Measurements from ENCODE around the gene RNU1-4.
"Not testable (repeated sequence)": the region's sequence is repeated elsewhere in the genome, so short reads cannot be mapped to it uniquely, and the experiment has no call there.

Gene RNU1-4

DNA sequence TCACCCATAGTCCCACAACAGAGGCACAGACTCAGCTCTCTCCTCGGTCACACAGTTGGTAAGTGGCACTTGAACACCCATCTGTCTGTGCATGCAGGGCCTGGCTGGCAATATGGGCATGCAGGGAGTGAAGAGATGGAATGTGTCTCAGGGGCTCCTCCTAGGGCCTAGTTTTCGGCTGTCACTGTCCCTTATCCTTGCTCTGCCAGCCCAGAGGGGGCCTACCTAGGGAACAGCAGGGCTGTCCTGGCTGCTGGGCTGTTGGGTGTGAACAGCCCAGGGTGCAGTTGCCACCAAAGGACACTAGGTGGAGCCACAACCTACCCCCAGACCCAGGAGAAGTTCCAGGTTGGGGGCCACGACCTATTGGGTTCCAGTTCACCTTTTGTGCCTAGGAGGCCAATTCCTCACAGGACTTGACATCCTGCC lies 30.6 kb upstream of the RNU1-4 start:
- not testable (repeated sequence) for DNase-seq

DNA sequence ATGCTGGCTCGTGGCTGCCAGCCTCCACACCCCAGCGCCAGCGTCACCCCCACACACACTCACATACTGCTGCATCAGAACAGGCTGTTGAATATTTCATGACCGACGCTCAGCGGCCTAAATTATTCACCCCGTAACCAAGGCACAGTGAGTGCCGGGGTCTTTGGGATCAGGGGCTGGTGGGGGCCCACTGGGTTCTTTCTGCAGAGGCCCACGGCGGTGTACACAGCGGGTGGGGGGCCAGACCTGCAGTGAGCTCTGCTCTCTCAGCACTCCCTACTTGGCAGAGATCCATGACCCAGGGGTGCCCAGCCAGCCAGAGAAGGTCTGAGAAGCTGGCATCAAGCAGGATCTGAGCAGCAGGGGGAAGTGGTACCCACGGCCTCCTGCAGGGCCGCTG lies 29.7 kb upstream of the RNU1-4 start:
- DNase-seq, result not testable (repeated sequence)

DNA sequence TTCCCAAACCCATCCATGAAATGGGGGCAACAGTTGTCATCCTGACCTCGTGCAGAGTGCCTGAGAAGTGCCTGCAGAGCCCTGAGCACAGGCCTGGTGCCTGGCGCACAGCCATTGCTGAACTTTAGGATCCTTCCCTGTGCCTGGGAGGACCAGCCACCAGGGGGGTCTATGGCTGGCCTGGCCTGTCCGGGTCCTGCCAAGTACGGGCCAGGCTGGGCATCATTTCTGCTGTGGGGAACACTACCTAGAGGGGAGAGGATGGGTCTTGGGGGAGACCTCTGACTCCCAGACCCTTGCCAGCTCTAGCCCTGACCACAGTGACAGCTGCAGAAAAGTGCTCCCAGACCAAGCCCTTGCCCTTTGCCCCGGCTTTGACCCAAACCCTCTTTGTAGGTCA lies 28.2 kb upstream of the RNU1-4 start:
- not testable (repeated sequence) for DNase-seq

DNA sequence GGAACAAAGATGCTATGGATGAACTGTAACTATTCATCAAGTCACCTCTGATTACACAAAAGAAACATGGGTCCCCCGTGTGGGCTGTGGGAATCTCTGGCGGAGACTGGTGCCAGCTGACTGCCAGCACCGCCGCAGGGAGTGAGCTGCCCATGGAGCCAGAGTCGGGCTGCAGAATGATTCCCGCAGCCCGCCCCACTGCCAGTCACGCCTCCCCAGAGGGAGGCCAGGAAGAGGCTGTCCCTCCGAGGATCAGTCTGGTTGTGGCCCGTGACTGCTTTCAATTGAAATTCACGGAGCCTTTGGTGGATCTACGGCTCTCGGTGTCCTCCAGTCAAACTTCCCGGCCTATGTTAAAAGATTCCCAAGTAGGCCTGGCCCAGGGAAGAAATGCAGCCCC lies 27.7 kb upstream of the RNU1-4 start:
- not testable (repeated sequence) for DNase-seq

DNA sequence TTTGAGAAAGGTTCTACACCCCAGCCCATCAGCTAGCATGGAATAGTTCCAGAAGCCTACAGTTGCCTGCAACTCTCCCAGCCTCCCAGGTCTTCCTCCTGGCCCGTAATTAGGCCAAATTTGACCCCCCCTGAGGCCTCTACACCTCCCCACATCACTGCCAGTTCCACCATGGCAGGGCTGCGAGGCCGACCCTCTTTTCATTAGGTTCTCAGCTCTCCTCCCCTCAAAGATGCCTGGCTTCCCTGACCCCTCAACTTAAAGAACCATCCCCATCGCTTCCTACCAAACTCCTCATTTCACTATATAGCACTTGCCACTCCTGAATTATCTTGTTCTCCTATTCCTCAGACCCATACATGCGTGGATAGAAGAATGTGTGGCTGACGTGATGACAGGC lies 27.3 kb upstream of the RNU1-4 start:
- not testable (repeated sequence) for DNase-seq

DNA sequence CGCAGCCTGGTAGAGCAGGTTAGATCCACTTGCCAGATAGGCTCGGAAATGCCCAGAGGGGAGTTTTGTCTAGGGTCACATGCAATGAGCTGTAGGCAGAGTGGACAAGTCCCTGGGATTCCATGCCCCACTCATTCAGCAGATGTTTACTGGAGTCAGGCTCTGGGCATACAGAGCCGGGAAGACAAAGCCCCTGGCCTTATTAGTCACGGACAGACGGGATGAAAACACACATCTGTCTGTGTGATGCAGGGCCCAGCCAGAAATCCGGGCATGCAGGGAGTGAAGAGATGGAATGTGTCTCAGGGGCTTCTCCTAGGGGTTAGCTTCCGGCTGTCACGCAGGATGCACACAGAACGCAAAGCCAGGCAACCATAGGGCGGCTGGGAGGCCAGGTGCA lies 26.8 kb upstream of the RNU1-4 start:
- not testable (repeated sequence) for DNase-seq

DNA sequence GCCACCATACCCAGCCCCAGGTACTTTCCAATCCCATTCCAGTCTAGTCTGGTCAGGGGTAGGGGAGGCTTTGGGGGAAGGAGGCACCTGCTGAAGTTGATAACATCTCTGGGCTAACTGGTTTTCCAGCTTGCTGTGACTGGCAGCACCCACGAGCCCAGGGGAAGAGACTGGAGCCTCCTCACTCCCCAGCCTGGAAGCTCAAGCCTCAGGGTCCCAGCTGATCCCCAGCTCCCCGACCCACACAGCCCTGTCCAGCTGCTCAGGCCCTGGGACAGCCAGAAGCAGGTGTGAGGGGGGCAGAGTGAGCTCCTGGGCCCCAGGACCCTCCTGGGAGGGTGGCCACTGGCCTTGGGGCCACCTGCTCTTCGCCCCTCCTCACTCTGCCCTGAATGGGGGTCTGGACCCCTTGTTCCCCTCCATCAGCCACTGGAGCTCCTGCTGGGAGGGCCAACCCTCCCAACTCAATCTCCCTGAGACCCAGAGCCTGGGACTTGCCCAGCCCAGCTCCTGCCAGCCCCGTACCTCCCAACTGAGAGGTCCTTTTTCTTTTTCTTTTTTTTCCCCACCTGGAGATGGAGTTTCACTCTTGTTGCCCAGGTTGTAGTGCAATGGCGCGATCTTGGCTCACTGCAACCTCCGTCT lies 23.5 kb upstream of the RNU1-4 start:
- no peak for DNase-seq

DNA sequence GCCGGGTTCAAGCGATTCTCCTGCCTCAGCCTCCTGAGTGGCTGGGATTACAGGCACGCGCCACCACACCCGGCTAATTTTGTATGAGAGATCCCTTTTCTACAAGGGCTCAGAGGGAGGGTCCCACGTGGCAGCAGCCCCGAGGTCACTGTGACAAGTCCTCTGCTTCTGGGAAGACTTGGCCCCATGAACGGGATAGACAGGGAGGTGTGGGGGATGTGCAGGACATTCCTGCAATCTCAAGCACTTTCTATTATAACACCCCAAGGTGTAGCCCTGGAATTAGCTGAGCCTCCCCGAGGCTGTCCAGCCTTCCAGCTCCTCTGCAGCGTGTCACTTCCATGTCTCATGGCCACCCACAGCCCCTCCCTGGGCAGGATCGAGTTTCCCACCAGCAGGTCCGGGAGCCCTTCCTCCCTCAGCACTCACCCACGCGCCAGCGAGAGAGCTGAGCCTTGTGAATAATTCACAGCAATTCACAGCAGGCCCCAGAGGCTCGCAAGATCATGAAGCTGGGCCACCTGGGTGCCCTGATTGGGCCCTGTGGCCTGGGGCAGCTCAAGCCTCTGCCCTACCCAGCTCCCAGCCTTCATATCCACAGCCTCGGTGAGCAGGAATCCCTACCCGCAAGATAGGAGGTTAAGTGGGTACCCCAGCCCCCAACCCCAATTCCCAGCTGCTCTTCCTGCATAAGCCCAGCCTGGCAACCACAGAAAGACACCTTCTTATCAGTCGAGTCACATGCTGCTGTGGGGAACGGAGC lies 22.8 kb upstream of the RNU1-4 start:
- DNase-seq, result no peak

DNA sequence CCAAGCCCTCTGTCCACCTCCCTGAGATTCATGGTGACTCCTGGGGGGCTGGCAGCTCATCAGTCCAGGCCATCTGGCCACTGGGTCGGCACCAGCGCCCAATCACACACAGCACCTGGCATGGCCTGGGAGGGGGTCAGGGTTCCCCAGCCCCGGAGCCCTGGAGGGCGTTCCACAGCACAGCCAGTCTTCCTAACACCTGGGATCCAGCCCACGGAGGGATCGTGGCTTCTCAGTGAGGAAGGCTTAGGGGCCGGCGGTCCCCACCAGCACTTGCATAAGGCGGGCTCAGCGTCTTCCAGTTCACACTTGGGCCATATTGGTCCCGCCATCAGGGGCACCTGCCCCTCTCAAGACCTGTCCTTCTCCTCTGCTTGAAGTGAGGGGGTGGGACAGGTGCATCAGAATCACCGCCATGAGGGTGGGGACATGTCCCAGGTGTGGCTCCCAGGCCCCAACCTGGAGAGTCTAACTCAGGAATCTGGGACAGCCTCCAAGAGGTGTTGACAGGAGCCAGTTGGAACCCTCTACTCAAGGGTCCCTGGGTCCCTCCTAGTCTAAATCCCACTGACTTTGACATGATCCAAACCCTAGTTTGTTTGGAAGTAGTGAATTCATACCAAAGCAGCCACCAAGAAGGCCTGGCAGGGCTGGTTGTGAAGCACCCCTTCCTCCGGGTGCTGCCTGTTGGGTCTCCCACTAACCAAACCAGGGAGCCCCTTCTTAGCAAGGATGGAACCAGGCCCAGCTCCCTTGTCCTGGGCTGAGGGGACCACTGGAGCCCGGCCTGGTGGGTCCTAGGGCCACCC lies 22.0 kb upstream of the RNU1-4 start:
- DNase-seq, result not testable (repeated sequence)

DNA sequence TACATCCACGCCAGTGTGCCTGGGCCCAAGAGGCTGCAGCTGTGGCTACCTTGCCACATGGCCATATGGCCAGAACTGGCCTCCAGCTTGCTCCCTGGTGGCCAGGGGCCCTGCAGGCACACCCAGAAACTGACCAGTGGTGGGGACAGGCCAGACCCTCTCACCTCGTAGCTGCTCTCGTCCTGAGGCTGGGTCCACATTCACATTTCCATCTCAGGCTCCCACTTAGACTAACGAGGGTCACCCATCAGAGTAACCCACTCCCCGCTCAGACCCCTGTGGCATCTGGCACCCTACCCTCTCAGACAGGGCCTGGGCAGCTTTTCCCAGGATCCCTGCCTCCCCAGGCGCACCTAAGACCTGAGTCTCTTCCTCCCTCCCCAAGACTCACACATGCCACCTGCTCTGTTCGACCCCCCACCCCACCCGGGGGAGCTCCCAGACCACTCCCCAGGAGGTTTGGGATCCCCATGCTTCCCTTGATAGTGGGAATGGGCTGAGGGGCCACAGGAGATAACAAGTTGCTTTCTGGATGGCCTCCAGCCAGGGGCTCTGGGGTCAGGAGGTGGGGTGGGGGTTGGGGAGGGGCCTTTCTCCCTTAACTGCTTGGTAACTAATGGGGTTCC lies 21.3 kb upstream of the RNU1-4 start:
- DNase-seq, result no peak

DNA sequence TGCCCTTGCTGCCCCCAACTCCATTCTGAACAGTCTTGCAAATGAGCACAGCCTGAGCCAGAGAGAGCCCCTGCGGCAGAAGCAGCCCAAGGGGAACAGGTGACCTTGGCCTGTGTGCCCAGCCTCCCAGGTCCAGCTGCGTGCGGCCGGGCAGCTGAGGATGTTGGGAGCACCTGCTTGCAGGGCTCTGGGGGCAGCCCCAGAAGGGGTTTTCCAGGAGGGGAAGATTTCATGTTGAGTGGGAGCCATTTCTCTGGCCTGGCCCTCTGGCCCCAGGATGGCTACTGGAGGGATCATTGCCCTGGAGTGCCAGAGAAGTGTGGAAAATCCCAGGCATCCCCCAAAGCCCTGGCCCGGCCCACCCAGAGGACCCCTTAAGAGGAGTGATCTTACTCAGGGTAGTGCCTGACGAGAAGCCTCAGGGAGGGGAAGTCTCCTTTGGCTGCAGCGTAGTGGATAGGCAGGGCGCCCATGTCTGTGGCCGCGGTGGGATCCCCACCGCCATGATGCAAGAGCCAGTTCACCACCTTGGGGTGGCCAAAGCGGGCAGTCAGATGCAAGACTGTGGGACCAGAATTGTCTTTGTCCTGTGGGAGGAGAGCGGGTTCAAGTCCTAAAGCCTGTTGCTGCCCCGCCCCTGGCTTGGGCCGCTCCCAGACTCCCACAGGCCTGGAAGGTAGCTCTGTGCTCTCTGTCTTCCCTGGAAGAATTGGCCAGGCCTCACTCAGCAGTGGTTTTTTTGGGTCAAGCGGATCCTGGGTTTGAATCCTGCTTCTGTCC lies 20.6 kb upstream of the RNU1-4 start:
- no peak for DNase-seq

DNA sequence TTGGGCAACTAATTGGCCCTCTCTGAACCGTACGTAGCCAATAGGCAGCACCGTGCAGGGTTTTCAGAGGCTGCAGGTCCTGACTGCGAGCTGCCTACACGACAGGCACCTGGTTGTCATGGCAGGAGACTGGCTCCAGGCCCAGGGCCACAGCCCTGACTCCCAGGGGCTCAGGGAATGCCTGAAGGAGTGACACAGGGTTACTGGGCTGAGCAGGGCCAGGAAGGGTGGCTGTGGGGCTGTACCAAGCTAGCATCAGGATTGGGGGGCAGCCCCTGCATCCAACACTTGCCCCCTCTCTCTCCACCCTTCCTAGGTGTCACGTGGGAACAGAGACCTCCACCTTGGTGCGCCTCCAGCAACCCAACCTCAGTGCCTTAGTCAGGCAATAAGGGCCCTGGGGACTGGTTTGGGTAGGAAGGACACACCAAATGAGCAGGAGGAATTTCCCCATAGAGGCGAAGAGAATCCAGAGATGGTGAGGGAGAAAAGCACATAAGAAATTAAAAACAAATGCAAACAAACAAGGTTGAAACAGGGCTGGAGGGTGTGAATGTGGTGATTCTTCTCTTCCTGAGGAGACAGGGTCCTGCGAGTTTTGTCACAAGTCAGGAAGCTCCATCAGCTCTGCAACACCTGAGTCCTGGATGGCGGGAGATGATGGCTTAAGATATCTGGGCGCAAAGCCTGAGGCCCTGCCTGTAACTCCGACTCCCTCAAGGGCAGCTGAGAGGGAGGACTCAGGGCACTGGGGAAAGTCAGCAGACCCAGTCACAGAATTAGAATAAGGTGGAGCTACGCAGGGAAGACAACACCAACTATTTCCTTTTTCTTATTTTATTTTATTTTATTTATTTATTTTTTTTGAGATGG lies 19.7 kb upstream of the RNU1-4 start:
- no peak for DNase-seq

DNA sequence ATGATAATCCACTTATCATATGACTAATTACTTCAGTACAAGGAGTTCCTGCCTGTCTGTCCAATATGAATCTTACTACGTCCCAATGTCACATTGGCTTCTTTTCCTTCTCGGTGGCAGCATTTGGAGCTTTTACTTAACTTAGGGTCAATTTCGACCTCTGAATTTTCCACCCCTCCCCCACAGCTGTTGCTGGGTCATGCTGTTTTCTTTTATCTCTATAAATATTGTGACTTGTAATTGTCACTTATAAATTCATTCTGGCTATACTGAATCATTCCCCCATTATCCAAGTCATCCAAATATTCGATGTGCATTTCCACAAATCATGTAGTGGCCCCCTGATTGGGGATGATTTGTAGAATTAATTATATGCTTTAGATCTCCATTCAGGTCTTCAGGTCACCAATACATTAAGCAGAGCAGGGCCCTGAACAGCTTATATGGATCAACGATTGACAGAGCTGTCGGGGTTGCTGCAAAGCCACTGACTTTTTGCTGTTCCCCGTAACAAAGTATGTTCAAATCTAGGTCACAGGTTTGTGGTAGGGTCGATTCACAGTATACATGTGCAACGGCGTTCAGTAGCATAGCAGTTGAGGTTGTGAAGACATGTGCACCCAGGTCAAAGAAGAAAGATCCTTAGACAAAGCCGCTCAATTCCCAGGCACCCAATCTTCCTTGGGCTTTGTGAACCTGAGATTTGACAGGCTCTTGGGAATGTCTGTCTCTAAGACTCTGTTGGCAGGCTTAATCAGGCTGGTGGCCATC lies 18.3 kb upstream of the RNU1-4 start:
- DNase-seq, result no peak

DNA sequence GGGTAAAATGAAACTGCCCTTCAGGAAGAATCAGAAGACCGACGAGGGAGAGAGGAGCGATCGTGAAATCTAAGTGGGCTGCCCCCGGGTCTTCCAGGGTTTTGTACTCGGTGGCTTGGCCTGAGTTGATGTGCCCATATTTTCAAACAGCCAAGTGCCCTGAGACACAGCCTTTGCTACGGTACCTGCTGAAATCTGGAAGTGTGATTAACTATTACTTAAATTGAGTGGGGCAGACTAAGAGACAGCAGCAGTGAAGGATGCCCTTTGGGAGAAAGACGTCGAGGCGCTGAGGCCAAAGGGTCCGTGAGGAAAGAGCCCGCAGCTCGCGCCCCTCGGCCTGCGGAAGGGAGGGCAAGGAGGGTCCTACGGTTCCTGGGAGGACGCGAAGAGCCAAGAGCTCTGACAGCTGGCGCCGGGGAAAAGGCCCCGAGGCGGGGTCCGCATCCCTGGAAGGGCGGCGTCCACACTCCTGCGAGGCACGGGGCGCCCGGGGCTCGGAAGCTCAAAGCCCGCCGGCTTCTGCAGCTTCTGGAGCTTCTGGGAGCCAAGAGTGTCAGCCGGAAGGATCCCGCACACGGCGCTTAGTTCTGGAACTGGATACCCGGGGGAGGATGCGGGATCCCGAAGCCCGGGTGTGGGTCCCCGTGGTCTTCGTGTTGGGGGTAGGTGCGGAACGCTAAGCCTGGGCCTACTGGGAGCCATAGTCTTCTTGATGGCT lies 15.4 kb upstream of the RNU1-4 start:
- DNase-seq, result no peak

DNA sequence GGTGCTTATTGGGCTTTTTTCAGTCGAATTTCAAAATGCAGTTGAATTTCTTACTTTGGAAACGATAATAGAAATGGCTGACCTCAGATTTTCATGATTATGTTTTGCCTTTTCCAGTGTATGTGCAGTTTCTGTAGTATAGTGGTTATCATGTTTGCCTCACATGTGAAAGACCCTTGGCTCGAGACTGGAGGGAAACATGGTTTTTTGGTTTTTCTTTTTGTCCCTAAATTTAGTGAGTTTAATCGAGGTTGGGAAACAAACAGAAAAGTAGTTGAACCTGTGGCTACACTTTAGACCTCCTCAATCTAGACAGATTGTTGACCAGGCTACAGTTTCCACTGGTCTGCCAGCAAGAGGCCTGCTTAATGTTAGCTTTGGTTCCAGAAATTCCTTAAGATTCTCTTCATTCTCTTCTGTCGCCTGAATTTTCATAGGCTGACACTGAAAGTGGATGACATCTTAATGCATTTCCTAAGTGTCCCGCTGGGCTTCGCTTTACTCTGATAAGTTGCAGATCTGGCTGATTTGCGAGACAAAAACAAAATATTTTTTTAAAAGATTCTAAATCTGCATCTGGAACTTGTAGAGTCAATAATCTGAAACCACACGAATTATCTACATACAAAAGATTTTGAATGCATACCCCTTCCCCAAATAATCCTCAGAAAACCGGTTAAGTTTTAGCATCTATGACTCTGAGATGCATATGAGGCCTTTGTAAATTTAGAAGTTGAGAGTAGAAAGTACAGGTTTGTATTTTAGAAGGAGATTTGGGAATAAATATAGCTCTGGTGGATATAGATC lies 14.7 kb upstream of the RNU1-4 start:
- DNase-seq, result not testable (repeated sequence)

DNA sequence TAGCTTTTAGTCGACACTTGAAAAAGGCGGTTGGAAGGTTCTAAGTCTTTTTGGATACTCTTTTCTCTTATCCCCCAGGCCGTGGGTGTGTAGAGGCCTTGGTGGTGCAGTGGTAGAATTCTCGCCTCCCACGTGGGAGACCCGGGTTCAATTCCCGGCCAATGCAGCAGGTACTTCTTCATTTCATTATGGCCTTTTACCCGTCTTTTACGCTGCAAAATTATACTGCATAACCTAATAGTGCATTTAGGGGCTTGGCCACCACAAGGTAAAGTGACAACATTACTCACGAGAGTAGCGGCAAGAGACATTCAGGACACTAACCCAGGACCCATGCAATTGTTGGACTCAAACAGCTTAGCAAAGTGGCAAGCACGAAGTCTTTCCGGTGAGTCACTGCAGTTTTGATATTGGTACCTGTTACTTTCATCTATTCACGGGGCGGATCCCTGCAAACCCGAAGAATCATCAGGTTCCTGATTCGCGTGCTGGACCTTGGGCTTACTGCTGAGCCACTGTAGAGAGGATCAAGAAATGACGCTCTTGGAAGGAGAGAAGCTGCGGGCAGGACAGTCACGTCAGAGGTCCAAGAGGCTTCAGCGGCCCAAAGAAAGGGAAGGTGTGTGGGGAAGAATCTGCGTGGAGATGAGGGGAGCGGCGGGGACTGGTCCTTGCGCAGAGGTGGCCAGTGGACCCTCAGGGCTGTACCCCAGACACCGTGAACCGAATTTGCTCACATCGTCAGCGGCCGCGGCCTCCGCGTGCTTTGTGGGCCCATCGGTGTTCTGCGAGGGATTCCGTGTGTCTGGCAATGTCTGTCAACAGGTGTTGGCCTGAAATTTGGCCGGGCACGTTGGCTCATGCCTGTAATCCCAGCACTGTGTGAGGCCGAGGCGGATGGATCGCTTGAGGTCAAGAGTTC lies 12.9 kb upstream of the RNU1-4 start:
- DNase-seq, result peak; percentile 37

DNA sequence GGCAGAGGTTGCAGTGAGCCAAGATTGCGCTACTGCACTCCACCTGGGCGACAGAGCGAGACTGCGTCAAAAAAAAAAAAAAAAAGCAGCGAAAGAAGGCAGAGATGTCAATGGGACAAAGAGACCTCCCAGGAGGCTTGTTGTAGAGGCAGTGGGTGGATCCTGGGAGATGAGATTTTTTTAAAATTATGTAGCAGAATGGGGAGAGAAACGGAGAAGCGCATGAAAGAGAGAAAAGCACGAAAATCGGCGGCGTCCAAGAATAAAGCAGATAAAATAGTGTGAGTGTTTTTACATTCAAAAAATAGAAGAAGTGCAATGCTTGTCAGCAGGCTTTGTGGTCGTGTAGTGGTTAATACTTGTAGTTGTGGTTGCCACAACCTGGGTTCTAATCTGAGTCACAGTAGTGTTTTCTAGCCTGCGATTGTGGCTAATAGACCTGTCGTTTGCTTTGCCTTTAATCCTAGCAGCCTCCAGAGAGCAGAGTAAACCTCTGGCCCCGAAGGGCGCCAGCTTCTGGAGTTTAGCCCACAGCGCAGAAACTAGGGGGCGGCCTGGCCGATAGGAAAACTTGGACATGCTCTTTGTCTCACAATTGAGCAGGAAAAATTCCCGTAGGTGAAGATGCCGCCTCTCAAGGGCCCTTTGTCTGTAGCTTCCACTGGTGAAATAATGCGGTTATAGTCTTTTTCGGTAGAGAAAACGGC lies 11.9 kb upstream of the RNU1-4 start:
- not testable (repeated sequence) for DNase-seq

All from left hindlimb (tissue), 1 donor.